NOMO-1 treated with dmso at 0.1 percent for 144 hours (cell line): ENCODE results near the gene ZBTB17.
"Not testable (repeated sequence)": the region's sequence is repeated elsewhere in the genome, so short reads cannot be mapped to it uniquely, and the experiment has no call there.

Experiments
- DNase-seq: peaks from one replicate; lab custom pipeline; 2025; ENCODE audit not compliant: unreplicated experiment; lab: John Stamatoyannopoulos, UW

ZBTB17 gene

DNA sequence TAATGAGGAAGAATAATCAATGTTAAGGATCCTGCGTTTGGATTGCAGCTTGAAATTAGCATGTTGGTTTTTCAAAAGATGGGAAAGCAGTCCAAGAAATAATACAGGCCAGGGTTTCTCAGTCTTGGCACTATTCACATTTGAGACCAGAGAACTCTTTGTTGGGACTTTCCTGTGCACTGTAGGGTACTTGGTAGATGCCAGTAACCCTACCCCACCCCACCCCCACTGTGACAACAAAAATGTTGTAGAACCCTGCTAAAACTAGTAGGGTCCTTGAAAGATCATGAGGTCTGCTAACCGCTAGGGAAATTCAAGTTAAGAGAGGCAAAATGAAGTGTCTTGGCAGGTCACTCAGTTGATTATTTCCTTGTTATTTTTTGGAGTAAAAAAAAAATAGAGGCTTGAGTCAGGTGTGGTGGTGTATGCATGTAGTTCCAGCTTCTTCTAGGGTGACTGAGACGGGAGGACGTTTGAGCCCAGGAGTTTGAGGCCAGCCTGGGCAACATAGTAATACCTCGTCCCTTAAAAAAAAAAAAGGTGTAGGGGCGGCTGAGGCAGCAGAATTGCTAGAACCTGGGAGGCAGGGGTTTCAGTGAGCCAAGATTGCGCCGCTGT, 75.1 kb downstream of the ZBTB17 start:
- no peak for DNase-seq

DNA sequence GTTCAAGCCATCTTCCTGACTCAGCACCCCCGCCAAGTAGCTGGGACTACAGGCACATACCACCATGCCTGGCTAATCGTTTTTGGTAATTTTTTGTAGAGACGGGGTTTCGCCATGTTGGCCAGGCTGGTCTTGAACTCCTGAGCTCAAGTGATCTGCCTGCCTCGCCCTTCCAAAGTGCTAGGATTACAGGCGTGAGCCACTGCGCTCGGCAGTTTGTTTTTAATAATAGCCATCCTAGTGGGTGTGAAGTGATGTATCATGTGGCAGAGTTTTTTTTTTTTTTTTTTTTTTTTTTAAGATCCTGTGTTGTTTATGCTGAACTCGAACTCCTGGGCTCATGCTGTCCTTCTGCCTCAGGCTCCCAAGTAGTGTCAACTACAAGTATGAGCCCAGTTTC, 76.6 kb downstream of the ZBTB17 start:
- DNase-seq = no peak

DNA sequence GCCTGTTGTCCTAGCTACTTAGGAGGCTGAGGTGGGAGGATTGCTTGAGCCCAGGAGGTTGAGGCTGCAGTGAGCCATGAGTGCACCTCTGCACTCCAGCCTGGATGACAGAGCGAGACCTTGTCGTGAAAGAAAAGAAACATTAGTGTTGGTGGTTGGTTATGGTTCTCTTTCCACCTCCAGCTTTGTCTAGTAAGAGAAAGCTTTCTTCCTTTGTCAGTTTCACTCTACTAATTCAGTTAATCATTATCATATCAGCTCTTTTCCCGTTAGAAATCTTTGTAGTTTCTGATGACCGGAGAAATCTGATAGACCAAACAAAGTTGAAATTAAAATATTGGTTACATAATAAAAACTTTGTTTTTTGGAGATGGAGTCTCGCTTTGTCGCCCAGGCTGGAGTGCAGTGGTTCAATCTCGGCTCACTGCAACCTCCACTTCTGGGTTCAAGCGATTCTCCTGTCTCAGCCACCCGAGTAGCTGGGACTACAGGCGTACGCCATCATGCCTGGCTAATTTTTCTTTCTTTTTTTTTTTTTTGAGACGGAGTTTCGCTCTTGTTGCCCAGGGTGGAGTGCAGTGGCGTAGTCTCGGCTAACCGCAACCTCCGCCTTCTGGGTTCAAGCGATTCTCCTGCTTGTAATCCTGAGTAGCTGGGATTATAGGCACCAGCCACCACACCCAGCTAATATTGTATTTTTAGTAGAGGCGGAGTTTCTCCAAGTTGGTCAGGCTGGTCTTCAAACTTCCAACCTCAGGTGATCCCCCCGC, 78.9 kb downstream of the ZBTB17 start:
- DNase-seq = not testable (repeated sequence)

DNA sequence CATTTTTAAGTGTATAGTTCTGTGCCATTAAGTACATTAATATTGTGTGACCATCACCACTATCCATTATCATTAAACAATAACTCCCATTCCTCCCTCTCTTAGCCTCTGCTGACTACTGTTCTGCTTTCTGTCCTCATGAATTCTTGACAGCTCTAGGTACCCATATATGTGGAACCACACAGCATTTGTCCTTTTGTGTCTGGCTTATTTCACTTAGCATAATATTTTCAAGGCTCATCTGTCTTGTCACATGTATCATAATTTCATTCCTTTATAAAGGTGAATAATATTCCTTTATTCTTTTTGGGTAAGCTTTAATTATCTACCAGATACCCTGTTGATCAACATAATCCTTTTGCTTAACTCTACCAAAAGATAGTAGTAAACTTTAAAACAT, 80.7 kb downstream of the ZBTB17 start:
- no peak for DNase-seq

DNA sequence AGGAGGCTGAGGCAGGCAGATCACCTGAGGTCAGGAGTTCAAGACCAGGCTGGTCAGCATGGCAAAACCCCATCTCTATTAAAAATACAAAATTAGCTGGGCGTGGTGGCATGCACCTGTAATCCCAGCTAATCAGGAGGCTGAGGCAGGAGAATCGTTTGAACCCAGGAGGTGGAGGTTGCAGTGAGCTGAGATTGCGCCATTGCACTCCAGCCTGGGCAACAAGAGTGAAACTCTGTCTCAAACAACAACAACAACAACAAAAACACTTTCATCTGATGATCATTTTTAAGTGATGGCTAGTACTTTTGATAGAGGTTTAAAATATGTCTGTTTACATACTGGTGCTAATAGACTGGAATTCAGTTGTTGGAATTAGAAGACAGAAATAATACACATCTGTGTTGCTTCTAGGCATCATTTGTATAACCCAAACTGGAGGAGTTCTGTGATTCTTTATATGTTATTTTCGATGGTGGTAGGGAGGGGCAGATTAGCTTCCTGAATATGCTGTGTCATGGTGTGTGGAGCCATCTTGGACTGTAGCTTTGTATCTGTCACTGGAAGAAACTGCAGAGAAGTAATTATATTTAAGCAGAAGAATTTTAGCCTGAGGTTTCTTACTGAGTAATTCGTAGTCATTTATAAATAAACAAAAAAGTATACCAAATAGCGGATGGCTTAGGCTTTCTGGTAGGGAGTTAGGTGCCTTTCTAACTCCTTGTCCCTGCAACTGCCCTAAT, 82.9 kb downstream of the ZBTB17 start:
- DNase-seq = not testable (repeated sequence)
